HepG2 (cell line): Measurements from ENCODE around the gene G6PC2. TPM values are rescaled to one million over a fixed set of nuclear protein-coding genes. Genes with fewer than 3 reads are reported as not detected.

ENCODE experiments used
- ATAC-seq: fragments of 200-7000 bp; cut with Tn5 transposase; 3 replicates; pipeline ENCODE4 v1.9.1; 2020; ENCODE audit warnings: mild to moderate bottlenecking, moderate library complexity
- BruUV-seq: library from RNA; stranded (reverse); fragments of 400-500 nt; replicated peaks from 2 replicates; lab custom pipeline; 2021; lab: Mats Ljungman, UMichigan
- CTCF ChIA-PET: fragments of 300-600 bp; formaldehyde crosslinking; extraction: SDS; loops from one replicate; lab custom pipeline; 2021; ENCODE audit warnings: low total read pairs, inconsistent platforms, low intra/inter-chr PET ratio; lab: Yijun Ruan, JAX
- POLR2A ChIA-PET: fragments of 350-600 bp; sonication (Branson Sonifier 250); formaldehyde crosslinking; loops from one replicate; lab custom pipeline; 2020; ENCODE audit warnings: antibody characterized with exemption, inconsistent platforms; lab: Yijun Ruan, JAX
- DNase-seq: peaks from one replicate; pipeline ENCODE4 v3.0.0-alpha.2; 2015; ENCODE audit warnings: low spot score
- FAIRE-seq: peaks from 3 replicates; lab custom pipeline; 2011; peaks lifted over from hg19 to GRCh38; lab: Jason Lieb, UNC
- H2AFZ ChIP-seq: one replicate; pipeline ENCODE4 v1.6.1; 2011; ENCODE audit warnings: low read length, inconsistent platforms
- H3K27ac ChIP-seq: fragments of 300-600 bp; 3 replicates; pipeline ENCODE4 v1.8.0; 2011; ENCODE audit warnings: mixed run types, mild to moderate bottlenecking, mixed read lengths, low read length, inconsistent platforms; ENCODE audit not compliant: insufficient read depth; ENCODE audit errors: extremely low read length
- H3K27me3 ChIP-seq, 2 experiments: fragments of 200-600 bp in 1 of 2; 2 replicates in 1 of 2; 3 replicates in 1 of 2; pipeline versions ENCODE4 v1.6.0 to v1.8.0; 2011; ENCODE audit warnings: low read length in 2 of 2, mild to moderate bottlenecking in 2 of 2, moderate library complexity in 2 of 2, inconsistent platforms in 1 of 2; ENCODE audit not compliant: insufficient read depth in 2 of 2, control insufficient read depth in 1 of 2
- H3K36me3 ChIP-seq, 2 experiments: fragments of 200-600 bp in 1 of 2; replicated peaks in 1 of 2; 2 replicates in 1 of 2; 3 replicates in 1 of 2; pipeline versions ENCODE4 v1.5.1 to v1.8.0; 2011; ENCODE audit warnings: low read length in 2 of 2, inconsistent platforms in 1 of 2; ENCODE audit not compliant: insufficient read depth in 2 of 2, control insufficient read depth in 1 of 2
- H3K4me1 ChIP-seq: 2 replicates; pipeline ENCODE4 v1.5.1; 2012; ENCODE audit warnings: low read length, inconsistent platforms; ENCODE audit not compliant: insufficient read depth
- H3K4me2 ChIP-seq: 2 replicates; pipeline ENCODE4 v1.6.0; 2011; ENCODE audit warnings: low read depth, low read length, inconsistent platforms
- H3K4me3 ChIP-seq, 3 experiments: fragments of 200-600 bp in 1 of 3; sonication (generic), shearing (Covaris generic) in 1 of 3; replicated peaks in 1 of 3; 2 replicates each; pipeline ENCODE4 v1.5.1; 2011 to 2016; ENCODE audit warnings: low read length in 3 of 3, inconsistent platforms in 2 of 3, low read depth in 2 of 3, mild to moderate bottlenecking in 2 of 3, control low read depth in 1 of 3, mixed read lengths in 1 of 3; ENCODE audit not compliant: insufficient read depth in 1 of 3
- H3K79me2 ChIP-seq: one replicate; pipeline ENCODE4 v1.6.1; 2011; ENCODE audit warnings: low read length, inconsistent platforms; ENCODE audit not compliant: insufficient read depth
- H3K9ac ChIP-seq: 2 replicates; pipeline ENCODE4 v1.6.0; 2011; ENCODE audit warnings: mild to moderate bottlenecking, low read depth, low read length, inconsistent platforms; ENCODE audit not compliant: insufficient read depth
- H3K9me3 ChIP-seq: 2 replicates; pipeline ENCODE4 v1.5.1; 2012; ENCODE audit warnings: mild to moderate bottlenecking, low read length
- H4K20me1 ChIP-seq: 2 replicates; pipeline ENCODE4 v1.6.0; 2011; ENCODE audit warnings: inconsistent platforms, mild to moderate bottlenecking, low read length, moderate library complexity; ENCODE audit not compliant: insufficient read depth
- FOSL2 ChIP-seq: sonication (generic); formaldehyde crosslinking; IDR thresholded peaks from 2 replicates; pipeline ENCODE4 v1.4.0; 2020; ENCODE audit warnings: missing genetic modification reagents
- GPN1 ChIP-seq: sonication (generic); formaldehyde crosslinking; IDR thresholded peaks from 2 replicates; pipeline ENCODE4 v1.5.1; 2020; ENCODE audit warnings: missing genetic modification reagents, borderline replicate concordance
- HES4 ChIP-seq: sonication (generic); formaldehyde crosslinking; IDR thresholded peaks from 2 replicates; pipeline ENCODE4 v1.9.0; 2021; ENCODE audit warnings: mild to moderate bottlenecking, missing genetic modification reagents, borderline replicate concordance
- HINFP ChIP-seq: sonication (generic); formaldehyde crosslinking; IDR thresholded peaks from 2 replicates; pipeline ENCODE4 v1.4.0; 2020; ENCODE audit warnings: low read depth, mild to moderate bottlenecking, missing genetic modification reagents
- RFX1 ChIP-seq: fragments of 450-650 bp; IDR thresholded peaks from 2 replicates; pipeline ENCODE4 v1.6.1; 2017
- ZNF142 ChIP-seq: sonication (generic); formaldehyde crosslinking; IDR thresholded peaks from 2 replicates; pipeline ENCODE4 v1.4.0; 2020; ENCODE audit warnings: missing genetic modification reagents
- ZNF17 ChIP-seq: sonication (generic); formaldehyde crosslinking; IDR thresholded peaks from 2 replicates; pipeline ENCODE4 v1.5.0; 2020; ENCODE audit warnings: mild to moderate bottlenecking, missing genetic modification reagents
- ZNF207 ChIP-seq: fragments of 450-650 bp; IDR thresholded peaks from 2 replicates; pipeline ENCODE4 v1.6.1; 2016; ENCODE audit warnings: antibody characterized with exemption, borderline replicate concordance
- ZNF777 ChIP-seq: sonication (generic); formaldehyde crosslinking; IDR thresholded peaks from 2 replicates; pipeline ENCODE4 v1.4.0; 2020; ENCODE audit warnings: missing genetic modification reagents
- ZNF788 ChIP-seq: sonication (generic); formaldehyde crosslinking; IDR thresholded peaks from 2 replicates; pipeline ENCODE4 v1.5.0; 2020; ENCODE audit warnings: mild to moderate bottlenecking, missing genetic modification reagents, borderline replicate concordance
- WGBS: methylation state at CpG from one replicate; pipeline ENCODE4 v1.1.6; 2017; ENCODE audit warnings: low lambda C conversion rate; 5-methylcytosine and 5-hydroxymethylcytosine counted together
- in situ Hi-C: cut with HindIII; loops from 2 replicates; pipeline ENCODE4 v1.10.0; 2017; ENCODE audit warnings: low pct_unique_long_range_greater_than_20kb; ENCODE audit not compliant: extremely low pct_ligation_motif_present
- intact Hi-C: fragments of 100-400 bp; cut with micrococcal nuclease; formaldehyde crosslinking; loops from one replicate; pipeline ENCODE4 v1.10.0; 2022; ENCODE audit not compliant: unreplicated experiment
- polyA plus RNA-seq, 8 experiments: library from polyadenylated mRNA; depleted of rRNA in 3 of 8; stranded (reverse) in 7 of 8; unstranded in 1 of 8; fragments of >200 nt; fragmentation: Illumina TruSeq in 4 of 8; extraction: Trizol in 4 of 8; gene quantifications; 2 replicates each; pipeline versions ENCODE4 v1.2.1 to v1.2.3, GENCODE V29; 2011 to 2016; ENCODE audit warnings: low read depth in 4 of 8, missing spikeins in 1 of 8, mixed read lengths in 1 of 8; ENCODE audit not compliant: insufficient read depth in 1 of 8
- total RNA-seq, 5 experiments: library from RNA; depleted of rRNA; stranded (reverse); fragments of >200 nt; fragmentation: Illumina TruSeq; extraction: Trizol; gene quantifications; 2 replicates each; pipeline ENCODE4 v1.2.3, GENCODE V29; 2016; ENCODE audit warnings: low read depth in 1 of 5

The G6PC2 gene
- total and polyA plus RNA-seq, 2 of the 13 experiments (the other 11 are each of a cell fraction or from before 2014, with no cell fraction given), result not detected

- ATAC-seq (no peak), DNase-seq (no peak), FAIRE-seq (no peak)
- ChIA-PET CTCF (no interaction called here), POLR2A (no interaction called here)
- no TSS peak for BruUV-seq
- Histone ChIP-seq H3K4me2 (no peak overlapping the region), H3K4me3 (no peak overlapping the region), H3K79me2 (no peaks in the 10 kb centered on the region), H2AFZ (no peak overlapping the region), H3K27me3 (peaks cover 0 to 34% of the 10 kb centered on the region in 2 experiments; a peak in 3 of 5 replicates), H3K4me1 (no peaks in the 10 kb centered on the region), H3K9me3 (no peaks in the 10 kb centered on the region), H3K9ac (no peak overlapping the region), H3K36me3 (no peaks in the 10 kb centered on the region), H4K20me1 (no peaks in the 10 kb centered on the region), H3K27ac (no peak overlapping the region)
- no peak for TF ChIP-seq ZNF777 (CRISPR knock-in tag)
- TF ChIP-seq FOSL2, result no peak
- TF ChIP-seq ZNF788 (CRISPR knock-in tag), result no peak
- TF ChIP-seq GPN1 (CRISPR knock-in tag), result no peak
- no peak for TF ChIP-seq ZNF207
- TF ChIP-seq ZNF17 (CRISPR knock-in tag), result no peak
- no peak for TF ChIP-seq RFX1
- no peak for TF ChIP-seq HINFP (CRISPR knock-in tag)
- no peak for TF ChIP-seq ZNF142 (CRISPR knock-in tag)
- no peak for TF ChIP-seq HES4 (CRISPR knock-in tag)
- WGBS, result 4% methylated on average over 3 of the region's 3 CpGs
- in situ Hi-C loops, result loop anchor here (5.0 to 25.0 kb wide), 2 partner anchors 138 to 778 kb away; no protein-coding TSS in a partner anchor
- intact Hi-C loops, result no loop called here
Measured at GRCh38 chr2:168915441-168916330, 14.6 kb downstream of the G6PC2 start.
